ENCODE data around the gene GID4. TPM values are rescaled to one million over a fixed set of nuclear protein-coding genes. Genes with fewer than 3 reads are reported as not detected.

Gene GID4
- total and polyA plus RNA-seq, 2 of the 13 experiments (the other 11 are each of a cell fraction or from before 2014, with no cell fraction given), result 4.3 to 6.1 TPM

- peak; percentile 50 for TF ChIP-seq CREB1 (IDR thresholded peaks at IDR 0.05)
- peak; percentile 82 for TF ChIP-seq CREB1 (CRISPR knock-in tag; IDR thresholded peaks at IDR 0.05)
- peak; percentile 57; the same call in 1 of the 2 replicates for TF ChIP-seq ZNF281 (CRISPR knock-in tag; IDR thresholded peaks at IDR 0.05; ENCODE audit: borderline replicate concordance)
- no peak for TF ChIP-seq ZBTB7A (CRISPR knock-in tag; IDR thresholded peaks at IDR 0.05)
- TF ChIP-seq LCORL (IDR thresholded peaks at IDR 0.05), result no peak
- peak; percentile 97 for TF ChIP-seq LCORL (CRISPR knock-in tag; IDR thresholded peaks at IDR 0.05)
- TF ChIP-seq ZNF44 (CRISPR knock-in tag; IDR thresholded peaks at IDR 0.05), result peak; percentile 84; the same call in 1 of the 2 replicates
- peak; percentile 74; the same call in 1 of the 2 replicates for TF ChIP-seq ZBTB44 (CRISPR knock-in tag; IDR thresholded peaks at IDR 0.05)
- TF ChIP-seq CBX5 (CRISPR knock-in tag; IDR thresholded peaks at IDR 0.05; ENCODE audit: borderline replicate concordance), result peak; percentile 96; the same call in 1 of the 2 replicates
- TF ChIP-seq ZNF749 (CRISPR knock-in tag; IDR thresholded peaks at IDR 0.05; ENCODE audit: borderline replicate concordance), result peak; percentile 39; the same call in 1 of the 2 replicates
- no peak; the same call in 1 of the 2 replicates for TF ChIP-seq MTF2 (CRISPR knock-in tag; IDR thresholded peaks at IDR 0.05; ENCODE audit: borderline replicate concordance)
- no peak; the same call in 1 of the 2 replicates for TF ChIP-seq ZNF101 (CRISPR knock-in tag; IDR thresholded peaks at IDR 0.05; ENCODE audit: borderline replicate concordance, low read depth)
- no peak for TF ChIP-seq ZNF180 (CRISPR knock-in tag; IDR thresholded peaks at IDR 0.05; ENCODE audit: borderline replicate concordance, low read depth)
- peak; percentile 67; the same call in 1 of the 2 replicates for TF ChIP-seq ZNF280B (CRISPR knock-in tag; IDR thresholded peaks at IDR 0.05; ENCODE audit: borderline replicate concordance)
- peak; percentile 91; the same call in 1 of the 2 replicates for TF ChIP-seq ZC3H13 (CRISPR knock-in tag; IDR thresholded peaks at IDR 0.05)
- TF ChIP-seq RCOR2 (CRISPR knock-in tag; IDR thresholded peaks at IDR 0.05), result peak; percentile 98
- peak; percentile 99 for TF ChIP-seq ZNF124 (CRISPR knock-in tag; IDR thresholded peaks at IDR 0.05)
- TF ChIP-seq CHD2 (IDR thresholded peaks at IDR 0.05; ENCODE audit: low read depth, low read length), result no peak
- TF ChIP-seq FOXO4 (CRISPR knock-in tag; conservative IDR thresholded peaks at IDR 0.05), result no peak
- TF ChIP-seq AHR (CRISPR knock-in tag; IDR thresholded peaks at IDR 0.05), result peak; percentile 80; the same call in 1 of the 2 replicates
- peak; percentile 90 for TF ChIP-seq ELF1 (CRISPR knock-in tag; IDR thresholded peaks at IDR 0.05)
- peak; percentile 93 for TF ChIP-seq RFXAP (CRISPR knock-in tag; IDR thresholded peaks at IDR 0.05; ENCODE audit: borderline replicate concordance)
These were observed 48.6 kb downstream of the GID4 start, which contains the start of gene DRG2 (continued) for GRCh38 chr17:18087610-18088491.

Data from HepG2 (cell line).